Spinal cord (tissue), 10 donors: ENCODE results near the gene INO80B. TPM values are rescaled to one million over a fixed set of nuclear protein-coding genes. Genes with fewer than 3 reads are reported as not detected.
"Not testable (repeated sequence)": the region's sequence is repeated elsewhere in the genome, so short reads cannot be mapped to it uniquely, and the experiment has no call there.

Experiments used
- DNase-seq, 6 donors: peaks; one replicate each; pipeline versions ENCODE4 v3.0.0 to v3.0.0-alpha.2; 2013 to 2015; ENCODE audit warnings: low spot score in 6 of 6, low read depth in 4 of 6
- H3K27ac ChIP-seq: one replicate; pipeline ENCODE4 v1.5.1; 2013; ENCODE audit warnings: low read depth, low read length, control low read depth
- H3K27me3 ChIP-seq: one replicate; pipeline ENCODE4 v1.6.1; 2013; ENCODE audit warnings: low read length; ENCODE audit not compliant: control insufficient read depth, insufficient read depth
- H3K36me3 ChIP-seq: one replicate; pipeline ENCODE4 v1.6.1; 2013; ENCODE audit warnings: low read length; ENCODE audit not compliant: control insufficient read depth, insufficient read depth
- H3K4me1 ChIP-seq: one replicate; pipeline ENCODE4 v1.6.1; 2013; ENCODE audit warnings: low read length; ENCODE audit not compliant: control insufficient read depth, insufficient read depth
- H3K4me3 ChIP-seq: one replicate; pipeline ENCODE4 v1.5.1; 2013; ENCODE audit warnings: low read depth, low read length, control low read depth
- H3K9me3 ChIP-seq: one replicate; pipeline ENCODE4 v1.6.1; 2013; ENCODE audit warnings: low read length; ENCODE audit not compliant: control insufficient read depth, insufficient read depth
- WGBS: methylation state at CpG from one replicate; pipeline ENCODE4 v1.1.5; 2013; ENCODE audit warnings: missing lambda C conversion rate; ENCODE audit not compliant: insufficient coverage; 5-methylcytosine and 5-hydroxymethylcytosine counted together
- polyA plus RNA-seq, 2 donors: library from polyadenylated mRNA; unstranded; fragments of 120-200 nt; gene quantifications; one replicate each; pipeline ENCODE4 v1.2.1, GENCODE V29; 2013; ENCODE audit not compliant: insufficient read length in 2 of 2
- total RNA-seq, 2 donors: library from RNA; depleted of rRNA in 1 of 2; stranded (reverse); fragments of 120-200 nt in 1 of 2; fragments of >200 nt in 1 of 2; gene quantifications; one replicate each; pipeline versions ENCODE4 v1.2.3 to v1.2.4, GENCODE V29; 2013 to 2014
- donor health status: healthy.

Gene INO80B
- total and polyA plus RNA-seq, 4 donors: 9.1 to 38.7 (median 28.4) TPM

- DNase-seq: no peak
- Histone ChIP-seq H3K27ac (no peak overlapping the region), H3K4me1 (peaks cover 26% of the 10 kb centered on the region), H3K36me3 (peaks cover 55% of the 10 kb centered on the region), H3K4me3 (no peak overlapping the region), H3K9me3 (no peaks in the 10 kb centered on the region), H3K27me3 (no peaks in the 10 kb centered on the region)
- WGBS: 77% methylated on average over 3 of the region's 5 CpGs
Measured at GRCh38 chr2:74474899-74475298, 20.0 kb downstream of the INO80B start.

- WGBS: 44% methylated on average over 2 of the region's 3 CpGs
- Histone ChIP-seq H3K27me3 (no peaks in the 10 kb centered on the region), H3K4me3 (peak overlapping the region; percentile 91), H3K9me3 (no peaks in the 10 kb centered on the region), H3K4me1 (peaks cover 29% of the 10 kb centered on the region), H3K27ac (no peak overlapping the region), H3K36me3 (peaks cover 52% of the 10 kb centered on the region)
- DNase-seq: no peak
Measured at GRCh38 chr2:74481431-74481830, 26.5 kb downstream of the INO80B start.

DNA sequence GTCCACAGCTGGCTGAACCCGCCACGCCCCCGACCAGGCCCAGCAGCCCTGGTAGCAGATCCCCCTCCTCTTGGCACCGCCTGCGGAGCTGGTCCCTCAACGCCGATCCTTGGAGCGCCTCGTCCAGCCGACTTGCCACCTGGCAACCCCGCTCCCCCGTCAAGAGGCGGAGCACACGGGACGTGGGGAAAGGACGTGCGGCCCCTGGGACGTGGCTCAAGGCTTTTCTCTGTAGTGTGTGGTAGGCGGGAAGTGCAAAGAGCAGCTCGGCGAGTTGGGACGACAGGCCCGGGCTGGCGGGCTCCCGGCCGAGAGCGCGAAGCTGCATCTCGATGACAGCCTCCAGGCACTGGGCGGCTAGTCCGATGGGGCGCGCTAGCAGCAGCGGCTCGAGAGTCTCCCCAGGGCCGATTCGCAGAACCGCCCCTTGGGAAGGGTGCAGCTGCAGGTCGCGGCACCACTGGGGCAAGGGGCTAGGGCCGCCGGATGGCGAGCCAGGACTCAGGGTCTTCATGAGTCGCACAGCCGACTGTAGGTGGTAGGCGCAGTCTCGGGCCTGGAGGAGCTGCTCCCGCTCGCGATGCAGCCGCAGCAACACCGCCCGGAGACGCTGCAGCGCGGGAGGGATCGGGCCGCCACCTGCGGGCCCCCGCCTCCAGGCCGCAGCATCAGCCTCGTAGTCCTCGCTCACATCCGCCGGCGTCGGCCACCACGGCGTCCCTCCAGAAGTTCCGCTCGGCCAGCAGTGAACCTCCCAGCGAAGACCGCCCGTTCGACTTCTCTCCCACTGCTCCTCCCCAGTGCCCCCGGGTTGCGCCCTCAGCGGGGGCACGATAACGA, 27.3 kb downstream of the INO80B start:
- Histone ChIP-seq H3K4me3 (peak overlapping the region; percentile 91), H3K27me3 (no peaks in the 10 kb centered on the region), H3K4me1 (peaks cover 29% of the 10 kb centered on the region), H3K36me3 (peaks cover 51% of the 10 kb centered on the region), H3K9me3 (no peaks in the 10 kb centered on the region), H3K27ac (peak overlapping the region; percentile 93)
- no peak for DNase-seq
- WGBS: under 1% methylated on average over 80 of the region's 80 CpGs

DNA sequence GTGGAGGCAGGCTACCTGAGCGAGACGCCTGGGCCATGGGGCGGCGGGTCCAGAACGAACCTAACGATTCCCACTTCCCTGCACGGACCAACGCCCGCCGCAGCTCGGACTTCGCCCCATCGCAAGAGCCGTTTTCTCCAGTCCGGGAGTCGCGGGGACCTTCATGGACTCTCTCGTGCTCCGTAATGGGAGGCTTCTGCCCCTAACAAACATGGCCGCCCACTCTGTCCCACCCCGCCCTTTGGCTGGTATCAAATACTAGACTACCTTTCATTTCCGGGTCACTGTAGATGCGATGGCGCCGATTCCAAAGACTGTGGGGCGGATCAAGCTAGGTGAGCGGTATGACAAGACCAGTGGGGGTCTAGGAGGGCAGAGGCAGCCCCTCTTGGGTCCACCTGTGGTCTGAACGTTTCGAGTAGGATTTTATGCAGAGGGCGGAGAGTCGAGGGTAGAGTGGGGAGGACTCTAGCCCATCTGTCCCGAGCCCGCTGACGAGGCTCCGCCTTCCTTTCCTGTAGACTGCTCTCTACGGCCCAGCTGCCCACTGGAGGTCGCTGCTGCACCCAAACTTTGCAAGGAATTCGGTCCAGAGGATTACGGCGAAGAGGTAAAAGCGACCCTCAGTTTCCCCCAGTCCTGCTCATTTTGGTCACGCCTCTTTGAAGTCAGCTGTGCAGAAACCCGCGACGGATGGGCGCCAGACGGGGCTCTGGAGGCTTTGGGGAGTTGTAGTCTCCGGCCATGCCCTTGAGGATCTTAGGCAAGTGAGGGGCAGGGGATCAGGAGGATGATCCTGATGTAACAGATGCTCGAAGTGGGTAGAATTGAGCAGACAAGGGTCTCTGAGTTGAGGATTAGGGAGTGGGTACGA, 28.2 kb downstream of the INO80B start, which contains the start of the genes CCDC142 and TTC31:
Gene CCDC142 (minus strand): TSS at position 198 of the 874 bp plus-strand sequence. CDS start 161 bp downstream, at position 37.
Gene TTC31 (plus strand): TSS at position 281 of the 874 bp plus-strand sequence. CDS start 15 bp downstream, at position 296.
- Histone ChIP-seq H3K27me3 (no peaks in the 10 kb centered on the region), H3K4me3 (peak within 1 kb of the TSS; percentile 91), H3K4me1 (peaks cover 29% of the 10 kb centered on the region), H3K36me3 (peaks cover 44% of the 10 kb centered on the region), H3K9me3 (no peaks in the 10 kb centered on the region), H3K27ac (peak within 1 kb of the TSS; percentile 93)
- DNase-seq: peak; percentile 92 to 99 (median 96)
- WGBS: under 1% methylated on average over 48 of the region's 50 CpGs

GRCh38 chr2:74483675-74484164, 28.8 kb downstream of the INO80B start:
- not testable (repeated sequence) for H3K27me3 ChIP-seq, DNase-seq, H3K9me3 ChIP-seq
- H3K4me3 ChIP-seq: peak overlapping the region; percentile 91
- peak overlapping the region; percentile 93 for H3K27ac ChIP-seq
- H3K4me1 ChIP-seq: peaks cover 29% of the 10 kb centered on the region
- WGBS: 77% methylated on average over 14 of the region's 19 CpGs
- peaks cover 45% of the 10 kb centered on the region for H3K36me3 ChIP-seq

DNA sequence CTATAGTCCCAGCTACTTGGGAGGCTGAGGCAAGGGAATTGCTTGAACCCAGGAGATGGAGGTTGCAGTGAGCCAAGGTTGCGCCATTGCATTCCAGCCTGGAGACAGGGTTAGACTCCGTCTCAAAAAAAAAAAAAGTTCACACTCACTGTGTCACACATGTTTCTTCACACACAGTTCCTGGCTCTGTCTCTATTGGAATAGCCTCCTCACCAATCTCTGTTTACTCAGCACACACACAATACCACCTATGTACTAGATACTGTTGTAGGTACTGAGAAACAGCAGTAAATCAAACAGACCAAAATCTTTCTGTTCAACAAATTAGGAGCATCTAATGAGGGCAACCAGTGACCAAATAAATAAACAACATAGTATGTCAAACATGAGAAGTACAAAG, 31.3 kb downstream of the INO80B start:
- Histone ChIP-seq H3K27me3 (no peaks in the 10 kb centered on the region), H3K9me3 (no peaks in the 10 kb centered on the region), H3K36me3 (peaks cover 50% of the 10 kb centered on the region), H3K27ac (no peak overlapping the region), H3K4me3 (no peak overlapping the region), H3K4me1 (peaks cover 22% of the 10 kb centered on the region)
- no peak for DNase-seq
- WGBS: 100% methylated on average over 1 of the region's 2 CpGs

- H3K4me1 ChIP-seq: peaks cover 4% of the 10 kb centered on the region
- H3K4me3 ChIP-seq: no peak overlapping the region
- H3K36me3 ChIP-seq: peaks cover 68% of the 10 kb centered on the region
- no peak overlapping the region for H3K27ac ChIP-seq
- no peak for DNase-seq
- no peaks in the 10 kb centered on the region for H3K27me3 ChIP-seq
- 86% methylated on average over 6 of the region's 9 CpGs for WGBS
- H3K9me3 ChIP-seq: no peaks in the 10 kb centered on the region
Measured at GRCh38 chr2:74488643-74489481, 34.0 kb downstream of the INO80B start.

GRCh38 chr2:74489906-74490305, 35.0 kb downstream of the INO80B start:
- no peak for DNase-seq
- Histone ChIP-seq H3K4me3 (no peak overlapping the region), H3K4me1 (no peaks in the 10 kb centered on the region), H3K27ac (no peak overlapping the region), H3K27me3 (no peaks in the 10 kb centered on the region), H3K9me3 (no peaks in the 10 kb centered on the region), H3K36me3 (peaks cover 73% of the 10 kb centered on the region)
- 96% methylated on average over 4 of the region's 9 CpGs for WGBS
